GM13976 (cell line): ENCODE data around the gene ELMO1.

ENCODE experiments used
- DNase-seq: peaks from one replicate; pipeline ENCODE4 v3.0.0; 2012; ENCODE audit warnings: low spot score
- CTCF ChIP-seq: IDR thresholded peaks from 2 replicates; pipeline ENCODE4 v1.5.1; 2012; ENCODE audit warnings: borderline replicate concordance, mild to moderate bottlenecking; ENCODE audit not compliant: insufficient read depth; ENCODE audit errors: extremely low read depth, missing control alignments, control extremely low read depth
- in situ Hi-C: fragments of 300-500 bp; cut with MboI; formaldehyde crosslinking; loops from one replicate; pipeline ENCODE4 v1.12.0; 2022; ENCODE audit warnings: low sequenced_read_pairs, mixed read lengths, inconsistent platforms; ENCODE audit not compliant: unreplicated experiment

The ELMO1 gene

DNA sequence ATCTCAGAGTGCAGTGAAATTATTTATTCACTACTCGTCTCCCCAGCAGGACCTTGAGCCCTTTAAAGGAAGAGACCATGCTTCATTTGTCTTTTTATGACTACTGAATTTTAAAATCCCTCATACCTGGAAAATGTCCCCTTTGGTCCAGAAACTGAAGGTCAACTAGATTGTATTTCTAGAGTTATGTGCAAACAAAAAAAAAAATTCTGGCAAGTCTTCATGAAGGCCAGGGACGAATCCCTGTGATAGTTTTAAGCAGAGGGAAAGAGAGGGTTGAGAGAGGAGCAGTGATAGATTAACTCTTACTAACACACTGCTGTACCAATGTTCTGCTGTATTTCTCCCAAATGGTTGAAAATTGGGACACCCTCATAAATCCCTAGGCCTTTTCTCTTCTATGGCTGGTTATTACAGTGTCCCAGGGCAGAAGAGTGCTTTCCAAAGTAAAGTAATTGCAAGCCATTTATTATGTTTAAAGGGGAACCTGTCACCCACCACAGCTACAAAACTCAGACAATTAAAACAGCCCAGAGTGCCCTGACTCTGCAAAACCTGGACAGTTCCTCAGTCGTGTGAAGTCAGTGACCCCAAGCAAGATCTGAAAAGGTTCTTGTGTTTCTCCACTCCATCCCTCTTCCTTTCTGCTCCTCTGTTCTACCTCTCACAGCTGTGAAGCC is 541.6 kb downstream of the ELMO1 start:
- in situ Hi-C loops = no loop called here
- no peak for DNase-seq
- no peak for TF ChIP-seq CTCF

- TF ChIP-seq CTCF = no peak
- in situ Hi-C loops = no loop called here
Measured at GRCh38 chr7:36906448-36906847, 542.2 kb downstream of the ELMO1 start.

DNA sequence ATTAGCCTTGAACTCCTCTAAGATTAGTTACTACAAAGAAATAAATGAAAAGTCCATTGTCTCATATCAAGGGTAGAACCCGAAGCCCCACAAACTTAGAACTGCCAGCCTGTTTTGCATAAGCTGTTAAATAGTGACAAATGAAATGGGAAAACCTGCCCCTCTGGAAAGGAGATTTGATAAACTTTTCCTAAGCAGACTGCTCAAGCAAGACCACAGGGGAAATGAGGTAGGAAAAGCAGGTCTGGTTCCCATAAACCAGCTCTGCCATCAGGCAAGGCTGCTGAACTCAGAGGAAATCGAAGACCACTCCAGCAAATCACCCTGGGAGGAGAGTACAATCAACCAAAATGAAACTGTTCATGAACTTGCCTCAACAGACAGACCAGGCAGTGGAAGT is 542.8 kb downstream of the ELMO1 start:
- TF ChIP-seq CTCF = no peak
- DNase-seq = no peak
- in situ Hi-C loops = no loop called here

More at GRCh38 chr7:36906448-36906847, 542.2 kb downstream of the ELMO1 start:
- no peak for DNase-seq

- in situ Hi-C loops = no loop called here
- DNase-seq = no peak
- TF ChIP-seq CTCF = no peak
Measured at GRCh38 chr7:36904802-36905201, 543.9 kb downstream of the ELMO1 start.

DNA sequence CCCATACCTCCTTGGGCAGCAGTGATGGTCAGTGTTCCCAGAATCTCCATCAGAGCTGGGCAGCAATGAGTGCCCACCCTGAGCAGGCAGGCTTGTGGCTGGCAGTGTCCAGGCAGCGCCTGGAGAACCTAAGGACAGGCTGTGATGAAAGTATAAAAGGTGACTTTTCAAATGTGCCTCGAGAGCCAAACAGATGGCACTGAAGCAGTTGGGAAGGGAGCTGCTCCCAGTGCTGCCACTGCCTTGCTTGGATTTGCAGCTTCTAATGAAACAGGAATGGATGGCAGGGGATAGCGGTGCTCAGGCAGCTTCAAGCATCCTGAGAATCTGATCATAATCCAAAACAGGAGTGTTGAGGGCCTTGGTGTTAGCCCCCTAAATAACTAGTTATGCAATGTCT is 544.6 kb downstream of the ELMO1 start:
- TF ChIP-seq CTCF = no peak
- DNase-seq = no peak
- in situ Hi-C loops = no loop called here

DNA sequence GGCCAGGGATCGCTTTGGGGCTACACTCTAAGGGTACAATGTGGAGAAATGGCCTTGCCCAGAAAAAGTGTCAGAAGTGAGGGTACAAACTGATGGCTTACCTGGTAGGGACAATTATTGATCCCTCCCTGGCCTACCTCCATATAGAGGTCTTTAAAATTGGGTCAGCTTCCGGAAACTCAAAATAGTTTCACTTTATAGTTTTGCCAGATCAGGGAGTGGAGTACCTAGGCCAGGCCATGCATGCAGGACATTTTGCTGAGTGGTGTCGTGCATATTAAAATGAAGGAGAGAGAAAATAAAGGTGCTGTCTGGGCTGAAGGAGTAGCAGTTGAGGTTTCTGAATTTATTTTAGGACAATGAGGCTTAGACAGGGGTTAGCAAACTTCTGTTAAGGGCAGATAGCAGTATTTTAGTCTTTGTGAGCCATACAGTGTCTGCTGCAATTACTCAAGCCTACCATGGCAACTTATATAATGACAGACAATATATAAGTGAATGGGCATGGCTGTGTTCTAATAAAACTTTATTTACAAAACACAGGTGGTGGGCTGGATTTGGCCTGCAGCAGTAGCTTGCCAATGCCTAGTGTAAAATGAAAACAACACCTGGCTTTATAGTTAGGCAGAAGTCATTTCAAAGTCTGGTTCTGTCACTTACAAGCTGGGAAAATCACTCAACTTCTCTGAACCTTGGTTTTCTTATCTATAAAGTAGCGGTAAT is 547.5 kb downstream of the ELMO1 start:
- DNase-seq = no peak
- in situ Hi-C loops = no loop called here

More for the DNA sequence above, 547.5 kb downstream of the ELMO1 start:
- TF ChIP-seq CTCF = no peak
